A673 (cell line): ENCODE data around the gene ITIH5.

Source experiments
- CTCF ChIP-seq: fragments of 300-800, 200-600 bp; sonication (generic); conservative IDR thresholded peaks from 2 replicates; pipeline ENCODE4 v1.5.1; 2017; ENCODE audit warnings: low read depth, mild to moderate bottlenecking, antibody characterized with exemption, low read length, moderate library complexity, mixed read lengths
- EZH2 ChIP-seq: fragments of 200-600 bp; sonication (generic); IDR thresholded peaks from 2 replicates; pipeline ENCODE4 v1.6.1; 2017; ENCODE audit warnings: borderline replicate concordance, low read depth, mild to moderate bottlenecking, mixed read lengths, antibody characterized with exemption, low read length; ENCODE audit not compliant: poor library complexity, severe bottlenecking

- no peak for TF ChIP-seq CTCF
- TF ChIP-seq EZH2: no peak
These were observed 58.8 kb downstream of the ITIH5 start for GRCh38 chr10:7608001-7608400.
